ENCODE results near the gene ALKBH6. TPM values are rescaled to one million over a fixed set of nuclear protein-coding genes. Genes with fewer than 3 reads are reported as not detected.
A peak's percentile ranks its signal among the peaks of the same experiment; 100 is the strongest.

Gene ALKBH6
- total and polyA plus RNA-seq, 9 of the 15 experiments (the other 6 are each of a cell fraction or from before 2014, with no cell fraction given): 0.67 to 62.0 (median 34.5) TPM

- TF ChIP-seq ZHX1 (conservative IDR thresholded peaks at IDR 0.05; ENCODE audit: low read length) (no peak), GABPB1 (CRISPR knock-in tag; IDR thresholded peaks at IDR 0.05) (no peak), ZNF212 (CRISPR knock-in tag; IDR thresholded peaks at IDR 0.05) (no peak), ZNF398 (CRISPR knock-in tag; IDR thresholded peaks at IDR 0.05) (no peak), SRSF1 (IDR thresholded peaks at IDR 0.05; ENCODE audit: low read depth, low read length) (no peak), SPI1 (IDR thresholded peaks at IDR 0.05; ENCODE audit: borderline replicate concordance, low read depth, low read length) (no peak), PRMT5 (CRISPR knock-in tag; IDR thresholded peaks at IDR 0.05) (peak; percentile 79), HDAC2 (IDR thresholded peaks at IDR 0.05) (0 out of 2 replicates have a peak, but pooled peaks have one; percentile 45), MTA3 (IDR thresholded peaks at IDR 0.05; ENCODE audit: borderline replicate concordance) (no peak), ARID1B (IDR thresholded peaks at IDR 0.05) (no peak), OTX1 (CRISPR knock-in tag; IDR thresholded peaks at IDR 0.05) (no peak), MAZ (CRISPR knock-in tag; conservative IDR thresholded peaks at IDR 0.05 in 1 of 2, IDR thresholded peaks at IDR 0.05 in 1 of 2) (peak in 1 of 2 experiments; percentile 32; a peak in 1 of 4 replicates), ZNF511 (CRISPR knock-in tag; IDR thresholded peaks at IDR 0.05) (peak; percentile 48; the same call in 1 of the 2 replicates), ZNF311 (CRISPR knock-in tag; IDR thresholded peaks at IDR 0.05) (no peak), ZBTB34 (CRISPR knock-in tag; IDR thresholded peaks at IDR 0.05) (no peak), ZNF764 (CRISPR knock-in tag; IDR thresholded peaks at IDR 0.05; ENCODE audit: low read depth) (no peak), ZNF695 (CRISPR knock-in tag; IDR thresholded peaks at IDR 0.05) (no peak), FOXA1 (IDR thresholded peaks at IDR 0.05; ENCODE audit: borderline replicate concordance) (no peak), CTBP1 (IDR thresholded peaks at IDR 0.05; ENCODE audit: borderline replicate concordance) (no peak), PATZ1 (CRISPR knock-in tag; IDR thresholded peaks at IDR 0.05; ENCODE audit: borderline replicate concordance) (no peak)
These were observed 38.3 kb downstream of the ALKBH6 start (continued) for GRCh38 chr19:35975608-35976214.

All from K562 (cell line).